ENCODE results near the gene EXOC4.
"Not testable (repeated sequence)": the region's sequence is repeated elsewhere in the genome, so short reads cannot be mapped to it uniquely, and the experiment has no call there.

The EXOC4 gene

GRCh38 chr7:133853706-133854276 is 600.9 kb downstream of the EXOC4 start:
- no peak for DNase-seq

GRCh38 chr7:133854739-133855138 is 601.9 kb downstream of the EXOC4 start:
- no peak for DNase-seq

GRCh38 chr7:133857376-133858119 is 604.7 kb downstream of the EXOC4 start:
- DNase-seq, result no peak

GRCh38 chr7:133858311-133858710 is 605.4 kb downstream of the EXOC4 start:
- DNase-seq, result no peak

- DNase-seq, result no peak
Observed at GRCh38 chr7:133859231-133859630, 606.4 kb downstream of the EXOC4 start.

- no peak for DNase-seq
Observed at GRCh38 chr7:133859871-133860450, 607.1 kb downstream of the EXOC4 start.

- no peak for DNase-seq
Observed at GRCh38 chr7:133860628-133861335, 607.9 kb downstream of the EXOC4 start.

- DNase-seq, result no peak
Observed at GRCh38 chr7:133861876-133862275, 609.0 kb downstream of the EXOC4 start.

- DNase-seq, result no peak
Observed at GRCh38 chr7:133863362-133864061, 610.6 kb downstream of the EXOC4 start.

GRCh38 chr7:133869556-133869955 is 616.7 kb downstream of the EXOC4 start:
- DNase-seq, result no peak

GRCh38 chr7:133871757-133872156 is 618.9 kb downstream of the EXOC4 start:
- DNase-seq, result no peak

GRCh38 chr7:133873187-133873586 is 620.3 kb downstream of the EXOC4 start:
- DNase-seq, result no peak

- DNase-seq, result no peak
Observed at GRCh38 chr7:133873631-133874030, 620.8 kb downstream of the EXOC4 start.

GRCh38 chr7:133883591-133883990 is 630.7 kb downstream of the EXOC4 start:
- DNase-seq, result no peak

- DNase-seq, result no peak
Observed at GRCh38 chr7:133885213-133885612, 632.3 kb downstream of the EXOC4 start.

GRCh38 chr7:133886086-133886485 is 633.2 kb downstream of the EXOC4 start:
- no peak for DNase-seq

GRCh38 chr7:133886797-133887196 is 633.9 kb downstream of the EXOC4 start:
- no peak for DNase-seq

GRCh38 chr7:133887459-133887858 is 634.6 kb downstream of the EXOC4 start:
- no peak for DNase-seq

- no peak for DNase-seq
Observed at GRCh38 chr7:133888061-133888930, 635.4 kb downstream of the EXOC4 start.

- DNase-seq, result no peak
Observed at GRCh38 chr7:133904776-133905175, 651.9 kb downstream of the EXOC4 start.

GRCh38 chr7:133906553-133906952 is 653.7 kb downstream of the EXOC4 start:
- DNase-seq, result not testable (repeated sequence)

- no peak for DNase-seq
Observed at GRCh38 chr7:133910761-133911160, 657.9 kb downstream of the EXOC4 start.

Measured in activated gamma-delta T cell treated with Interleukin-2 at 50 U/mL for 16 hours (primary cell).